Measurements from ENCODE around the gene GPR173.
A peak's percentile ranks its signal among the peaks of the same experiment; 100 is the strongest.

GPR173 gene

DNA sequence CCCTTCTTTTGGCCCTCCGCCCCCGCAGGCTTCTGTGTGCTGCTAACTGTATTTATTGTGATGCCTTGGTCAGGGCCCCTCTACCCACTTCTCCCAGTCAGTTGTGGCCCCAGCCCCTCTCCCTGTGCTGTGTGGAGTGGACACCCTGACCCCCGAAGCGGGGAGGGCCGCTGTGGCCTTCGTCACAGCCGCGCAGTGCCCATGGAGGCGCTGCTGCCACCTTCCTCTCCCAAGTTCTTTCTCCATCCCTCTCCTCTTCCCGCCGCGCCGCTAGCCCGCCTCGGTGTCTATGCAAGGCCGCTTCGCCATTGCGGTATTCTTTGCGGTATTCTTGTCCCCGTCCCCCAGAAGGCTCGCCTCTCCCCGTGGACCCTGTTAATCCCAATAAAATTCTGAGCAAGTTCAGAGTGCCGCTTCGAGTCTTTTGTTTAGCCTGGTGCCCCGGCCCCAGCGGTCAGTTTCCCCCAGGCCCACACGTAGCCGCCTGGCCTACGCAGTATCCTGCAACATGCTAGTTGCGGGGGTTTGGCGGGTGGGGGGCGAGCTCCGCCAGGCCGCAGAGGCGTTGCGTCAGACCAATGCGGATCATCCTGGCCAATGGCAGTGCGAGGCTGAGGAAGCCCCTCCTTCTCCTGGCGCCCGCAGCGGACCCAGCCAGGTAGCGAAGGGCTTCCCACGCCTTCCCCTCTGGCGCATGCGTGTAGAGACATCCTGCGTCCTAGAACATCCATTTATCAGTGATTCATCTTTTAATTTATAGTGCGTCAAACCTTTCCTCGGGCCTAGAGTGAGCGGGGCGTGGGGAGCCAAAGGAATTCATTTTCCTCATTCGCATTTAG is 39.8 kb downstream of the GPR173 start:
- peak overlapping the region; percentile 36 for H3K4me3 ChIP-seq (ENCODE audit: insufficient read depth, low read depth, low read length)
- WGBS, 2 experiments: 27 to 28% methylated on average over 50 of the region's 51 CpGs
- no peaks in the 10 kb centered on the region for H3K27me3 ChIP-seq (ENCODE audit: control insufficient read depth, insufficient read depth, low read length, poor library complexity, severe bottlenecking)
- H3K9me3 ChIP-seq (ENCODE audit: control insufficient read depth, low read length): no peaks in the 10 kb centered on the region
- H3K4me1 ChIP-seq (ENCODE audit: control insufficient read depth, insufficient read depth, low read length): peaks cover 4% of the 10 kb centered on the region
- H3K36me3 ChIP-seq (ENCODE audit: control insufficient read depth, insufficient read depth, low read length): peaks cover 15% of the 10 kb centered on the region
- no peak overlapping the region for H3K27ac ChIP-seq (ENCODE audit: insufficient read depth, low read depth, low read length, poor library complexity, severe bottlenecking)

- WGBS, 2 experiments: 11 to 14% methylated on average over 8 of the region's 11 CpGs
- Histone ChIP-seq H3K9me3 (ENCODE audit: control insufficient read depth, low read length) (no peaks in the 10 kb centered on the region), H3K27me3 (ENCODE audit: control insufficient read depth, insufficient read depth, low read length, poor library complexity, severe bottlenecking) (no peaks in the 10 kb centered on the region), H3K27ac (ENCODE audit: insufficient read depth, low read depth, low read length, poor library complexity, severe bottlenecking) (no peak overlapping the region), H3K4me3 (ENCODE audit: insufficient read depth, low read depth, low read length) (peak overlapping the region; percentile 36), H3K36me3 (ENCODE audit: control insufficient read depth, insufficient read depth, low read length) (peaks cover 15% of the 10 kb centered on the region), H3K4me1 (ENCODE audit: control insufficient read depth, insufficient read depth, low read length) (peaks cover 3% of the 10 kb centered on the region)
These were observed 40.7 kb downstream of the GPR173 start for GRCh38 chrX:53089224-53089842.

GRCh38 chrX:53089925-53090324 is 41.3 kb downstream of the GPR173 start:
- Histone ChIP-seq H3K27ac (ENCODE audit: insufficient read depth, low read depth, low read length, poor library complexity, severe bottlenecking) (no peak overlapping the region), H3K4me1 (ENCODE audit: control insufficient read depth, insufficient read depth, low read length) (no peaks in the 10 kb centered on the region), H3K9me3 (ENCODE audit: control insufficient read depth, low read length) (no peaks in the 10 kb centered on the region), H3K4me3 (ENCODE audit: insufficient read depth, low read depth, low read length) (no peak overlapping the region), H3K27me3 (ENCODE audit: control insufficient read depth, insufficient read depth, low read length, poor library complexity, severe bottlenecking) (no peaks in the 10 kb centered on the region), H3K36me3 (ENCODE audit: control insufficient read depth, insufficient read depth, low read length) (peaks cover 10% of the 10 kb centered on the region)
- WGBS, 2 experiments: 94 to 100% methylated on average over 2 of the region's 2 CpGs

DNA sequence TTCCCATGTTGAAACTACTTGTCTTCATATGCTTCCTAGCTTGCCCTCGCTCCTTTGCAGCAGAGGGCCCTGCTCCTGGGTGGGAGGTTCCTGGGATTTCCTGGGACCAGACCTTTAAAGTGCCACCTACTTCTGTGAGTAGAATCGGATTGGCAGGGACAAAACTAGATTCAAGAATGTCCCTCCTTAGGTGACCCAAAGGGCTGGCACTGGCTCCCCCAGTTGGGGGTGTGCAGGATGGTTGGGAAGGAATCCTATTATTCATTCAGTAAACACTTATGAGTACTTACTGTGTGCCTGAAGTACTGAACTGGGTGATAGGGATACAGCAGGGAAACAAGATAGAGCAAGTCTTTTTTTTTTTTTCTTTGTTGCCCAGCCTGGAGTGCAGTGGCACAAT is 42.8 kb downstream of the GPR173 start:
- Histone ChIP-seq H3K27me3 (ENCODE audit: control insufficient read depth, insufficient read depth, low read length, poor library complexity, severe bottlenecking) (no peaks in the 10 kb centered on the region), H3K27ac (ENCODE audit: insufficient read depth, low read depth, low read length, poor library complexity, severe bottlenecking) (no peak overlapping the region), H3K9me3 (ENCODE audit: control insufficient read depth, low read length) (no peaks in the 10 kb centered on the region), H3K36me3 (ENCODE audit: control insufficient read depth, insufficient read depth, low read length) (no peaks in the 10 kb centered on the region), H3K4me1 (ENCODE audit: control insufficient read depth, insufficient read depth, low read length) (no peaks in the 10 kb centered on the region), H3K4me3 (ENCODE audit: insufficient read depth, low read depth, low read length) (no peak overlapping the region)
- 91 to 94% methylated on average over 2 of the region's 2 CpGs for WGBS, 2 experiments

DNA sequence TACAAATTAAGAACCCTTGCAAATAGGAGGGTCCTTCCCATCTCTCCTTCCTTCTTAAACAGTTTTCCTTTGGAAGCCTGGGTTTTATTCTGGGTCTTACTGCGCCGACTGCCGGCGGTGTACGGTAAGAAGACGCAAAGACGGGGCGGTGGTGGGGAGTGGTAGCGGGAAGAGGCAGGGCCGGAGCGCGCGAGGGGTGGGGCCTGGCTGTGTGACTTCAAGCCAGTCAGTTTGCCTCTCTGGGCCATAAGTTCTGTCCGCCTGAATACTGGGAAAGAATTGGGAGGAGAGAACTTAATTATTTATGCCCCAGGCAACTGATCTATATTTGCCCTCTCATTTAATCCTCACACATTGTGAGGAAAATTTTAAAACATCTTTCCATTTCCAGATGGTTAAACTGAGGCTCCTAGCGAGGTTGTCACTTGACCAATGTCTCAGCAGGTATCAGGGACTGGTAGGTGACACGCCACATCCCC is 44.6 kb downstream of the GPR173 start:
- Histone ChIP-seq H3K9me3 (ENCODE audit: control insufficient read depth, low read length) (no peaks in the 10 kb centered on the region), H3K27me3 (ENCODE audit: control insufficient read depth, insufficient read depth, low read length, poor library complexity, severe bottlenecking) (no peaks in the 10 kb centered on the region), H3K4me3 (ENCODE audit: insufficient read depth, low read depth, low read length) (peak overlapping the region; percentile 32), H3K4me1 (ENCODE audit: control insufficient read depth, insufficient read depth, low read length) (no peaks in the 10 kb centered on the region), H3K27ac (ENCODE audit: insufficient read depth, low read depth, low read length, poor library complexity, severe bottlenecking) (peak overlapping the region; percentile 81), H3K36me3 (ENCODE audit: control insufficient read depth, insufficient read depth, low read length) (no peaks in the 10 kb centered on the region)
- 1% methylated on average over 16 of the region's 16 CpGs for WGBS, 2 experiments

GRCh38 chrX:53093748-53094581 is 45.4 kb downstream of the GPR173 start, which contains the start of gene KANTR:
KANTR (plus strand) TSS chrX:53094142; CDS start chrX:53124273, 30,131 bp downstream.
- peak within 1 kb of the TSS; percentile 81 for H3K27ac ChIP-seq (ENCODE audit: insufficient read depth, low read depth, low read length, poor library complexity, severe bottlenecking)
- no peaks in the 10 kb centered on the region for H3K4me1 ChIP-seq (ENCODE audit: control insufficient read depth, insufficient read depth, low read length)
- no peaks in the 10 kb centered on the region for H3K27me3 ChIP-seq (ENCODE audit: control insufficient read depth, insufficient read depth, low read length, poor library complexity, severe bottlenecking)
- no peaks in the 10 kb centered on the region for H3K9me3 ChIP-seq (ENCODE audit: control insufficient read depth, low read length)
- H3K4me3 ChIP-seq (ENCODE audit: insufficient read depth, low read depth, low read length): peak within 1 kb of the TSS; percentile 67
- no peaks in the 10 kb centered on the region for H3K36me3 ChIP-seq (ENCODE audit: control insufficient read depth, insufficient read depth, low read length)
- WGBS, 2 experiments: 0% methylated on average over 67 of the region's 67 CpGs

DNA sequence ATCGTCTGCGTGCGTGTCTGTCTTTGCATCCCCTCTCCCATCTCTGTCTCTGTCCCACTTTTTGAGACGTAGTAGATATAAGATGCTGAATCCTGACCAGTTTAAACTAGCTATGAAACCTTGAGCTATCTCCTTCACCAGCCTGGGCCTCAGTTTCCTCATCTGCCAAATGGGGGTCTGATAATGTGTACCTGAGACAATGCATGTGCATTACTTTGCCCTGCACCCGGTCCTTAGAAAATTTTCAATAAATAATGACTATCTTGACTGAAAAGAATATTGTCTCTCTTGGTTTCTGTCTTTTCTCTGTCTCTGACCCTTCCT is 46.0 kb downstream of the GPR173 start:
- Histone ChIP-seq H3K36me3 (ENCODE audit: control insufficient read depth, insufficient read depth, low read length) (no peaks in the 10 kb centered on the region), H3K4me1 (ENCODE audit: control insufficient read depth, insufficient read depth, low read length) (no peaks in the 10 kb centered on the region), H3K27ac (ENCODE audit: insufficient read depth, low read depth, low read length, poor library complexity, severe bottlenecking) (no peak overlapping the region), H3K4me3 (ENCODE audit: insufficient read depth, low read depth, low read length) (peak overlapping the region; percentile 67), H3K27me3 (ENCODE audit: control insufficient read depth, insufficient read depth, low read length, poor library complexity, severe bottlenecking) (no peaks in the 10 kb centered on the region), H3K9me3 (ENCODE audit: control insufficient read depth, low read length) (no peaks in the 10 kb centered on the region)
- WGBS, 2 experiments: 0 to 1% methylated on average over 4 to 5 of the region's 5 CpGs

DNA sequence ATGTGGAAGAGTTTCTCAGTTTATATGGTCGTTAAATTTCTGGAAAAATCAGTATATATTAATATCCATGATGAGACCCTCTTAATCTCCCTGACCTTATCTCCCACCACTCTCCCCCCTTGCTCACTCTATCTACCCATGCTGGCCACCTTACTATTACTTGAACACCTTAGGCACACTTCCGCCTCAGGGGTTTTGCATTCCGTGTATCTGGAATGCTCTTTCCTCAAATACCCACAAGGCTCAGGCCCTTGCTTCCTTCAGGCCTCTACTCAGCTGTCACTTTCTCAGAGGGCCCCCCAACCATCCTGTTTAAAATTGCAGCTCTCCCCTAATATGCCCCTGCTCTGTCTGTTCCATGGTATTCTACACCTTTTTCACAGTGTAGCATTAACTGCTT is 47.2 kb downstream of the GPR173 start:
- Histone ChIP-seq H3K9me3 (ENCODE audit: control insufficient read depth, low read length) (no peaks in the 10 kb centered on the region), H3K27ac (ENCODE audit: insufficient read depth, low read depth, low read length, poor library complexity, severe bottlenecking) (no peak overlapping the region), H3K27me3 (ENCODE audit: control insufficient read depth, insufficient read depth, low read length, poor library complexity, severe bottlenecking) (no peaks in the 10 kb centered on the region), H3K36me3 (ENCODE audit: control insufficient read depth, insufficient read depth, low read length) (no peaks in the 10 kb centered on the region), H3K4me1 (ENCODE audit: control insufficient read depth, insufficient read depth, low read length) (no peaks in the 10 kb centered on the region), H3K4me3 (ENCODE audit: insufficient read depth, low read depth, low read length) (no peak overlapping the region)
- 87 to 91% methylated on average over 2 to 3 of the region's 3 CpGs for WGBS, 2 experiments

DNA sequence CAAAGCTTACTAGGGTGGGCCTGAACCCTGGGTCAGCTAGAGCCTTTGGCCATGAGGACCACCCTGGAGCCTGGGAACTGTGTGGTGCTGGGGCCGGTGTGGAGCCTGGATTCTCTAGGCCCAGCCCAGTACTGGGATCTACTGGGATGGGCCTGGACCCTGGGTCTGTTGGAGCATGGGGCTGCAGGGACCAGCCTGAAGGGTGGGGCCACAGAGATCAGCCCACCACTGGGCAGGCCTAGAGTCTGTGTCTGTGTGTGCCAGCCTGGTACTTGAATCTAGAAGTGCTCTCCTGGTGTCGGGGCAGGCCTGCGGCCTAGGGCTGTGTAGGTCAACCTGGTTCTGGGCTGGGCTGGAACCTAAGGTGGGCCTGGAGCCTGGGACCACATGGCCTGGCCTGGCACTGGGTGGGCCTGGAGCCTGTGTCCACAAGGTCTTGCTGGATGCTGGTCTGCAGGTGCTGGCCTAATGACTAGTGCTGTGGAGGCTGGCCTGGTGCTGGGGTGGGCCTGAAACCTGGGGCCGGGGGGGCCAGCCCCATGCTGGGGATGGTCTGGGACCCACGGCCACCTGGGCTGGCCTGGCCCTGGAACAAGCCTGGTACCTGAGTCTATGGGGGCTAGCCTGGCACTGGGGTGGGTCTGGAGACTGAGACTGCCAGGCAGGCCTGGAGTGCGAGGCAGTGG is 66.4 kb downstream of the GPR173 start:
- Histone ChIP-seq H3K36me3 (ENCODE audit: control insufficient read depth, insufficient read depth, low read length) (no peaks in the 10 kb centered on the region), H3K4me1 (ENCODE audit: control insufficient read depth, insufficient read depth, low read length) (no peaks in the 10 kb centered on the region), H3K9me3 (ENCODE audit: control insufficient read depth, low read length) (no peaks in the 10 kb centered on the region), H3K27ac (ENCODE audit: insufficient read depth, low read depth, low read length, poor library complexity, severe bottlenecking) (no peak overlapping the region), H3K27me3 (ENCODE audit: control insufficient read depth, insufficient read depth, low read length, poor library complexity, severe bottlenecking) (no peaks in the 10 kb centered on the region), H3K4me3 (ENCODE audit: insufficient read depth, low read depth, low read length) (no peak overlapping the region)
- 97 to 99% methylated on average over 6 of the region's 6 CpGs for WGBS, 2 experiments

Measured in ectodermal cell (in vitro differentiated cells).